DND-41 (cell line): Measurements from ENCODE around the gene TEP1.
"Not testable (repeated sequence)": the region's sequence is repeated elsewhere in the genome, so short reads cannot be mapped to it uniquely, and the experiment has no call there.

Experiments
- EZH2 ChIP-seq: IDR thresholded peaks from 3 replicates; pipeline ENCODE4 v1.6.1; 2012; ENCODE audit warnings: borderline replicate concordance, low read depth, mild to moderate bottlenecking, moderate library complexity, low read length, inconsistent platforms; ENCODE audit not compliant: severe bottlenecking
- TF ChIP-seq, protein P1 (sequence below): IDR thresholded peaks from 2 replicates; pipeline ENCODE4 v1.5.1; 2012; ENCODE audit warnings: borderline replicate concordance, low read length, moderate library complexity, mild to moderate bottlenecking; ENCODE audit not compliant: poor library complexity, severe bottlenecking; ENCODE audit errors: extremely low read depth

DNA sequence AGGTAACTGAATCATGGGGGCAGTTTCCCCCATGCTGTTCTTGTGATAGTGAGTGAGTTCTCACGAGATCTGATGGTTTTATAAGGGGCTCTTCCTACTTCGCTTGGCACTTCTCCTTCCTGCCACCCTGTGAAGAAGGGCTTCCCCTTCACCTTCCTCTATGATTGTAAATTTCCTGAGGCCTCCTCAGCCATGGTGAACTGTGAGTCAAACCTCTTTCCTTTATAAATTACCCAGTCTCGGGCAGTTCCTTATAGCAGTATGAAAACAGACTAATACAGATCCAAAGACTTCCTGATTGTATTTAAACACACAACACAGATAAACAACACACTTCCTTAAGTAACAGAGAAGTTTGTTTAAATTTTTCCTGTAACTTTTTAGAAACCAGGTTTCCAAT lies 54.8 kb downstream of the TEP1 start:
- TF ChIP-seq EZH2: not testable (repeated sequence)
- TF ChIP-seq, protein P1, sequence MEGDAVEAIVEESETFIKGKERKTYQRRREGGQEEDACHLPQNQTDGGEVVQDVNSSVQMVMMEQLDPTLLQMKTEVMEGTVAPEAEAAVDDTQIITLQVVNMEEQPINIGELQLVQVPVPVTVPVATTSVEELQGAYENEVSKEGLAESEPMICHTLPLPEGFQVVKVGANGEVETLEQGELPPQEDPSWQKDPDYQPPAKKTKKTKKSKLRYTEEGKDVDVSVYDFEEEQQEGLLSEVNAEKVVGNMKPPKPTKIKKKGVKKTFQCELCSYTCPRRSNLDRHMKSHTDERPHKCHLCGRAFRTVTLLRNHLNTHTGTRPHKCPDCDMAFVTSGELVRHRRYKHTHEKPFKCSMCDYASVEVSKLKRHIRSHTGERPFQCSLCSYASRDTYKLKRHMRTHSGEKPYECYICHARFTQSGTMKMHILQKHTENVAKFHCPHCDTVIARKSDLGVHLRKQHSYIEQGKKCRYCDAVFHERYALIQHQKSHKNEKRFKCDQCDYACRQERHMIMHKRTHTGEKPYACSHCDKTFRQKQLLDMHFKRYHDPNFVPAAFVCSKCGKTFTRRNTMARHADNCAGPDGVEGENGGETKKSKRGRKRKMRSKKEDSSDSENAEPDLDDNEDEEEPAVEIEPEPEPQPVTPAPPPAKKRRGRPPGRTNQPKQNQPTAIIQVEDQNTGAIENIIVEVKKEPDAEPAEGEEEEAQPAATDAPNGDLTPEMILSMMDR: not testable (repeated sequence)
